Pons (tissue), 1 donor: ENCODE measurements around the gene MLH1.
"Not testable (repeated sequence)": the region's sequence is repeated elsewhere in the genome, so short reads cannot be mapped to it uniquely, and the experiment has no call there.

Experiments
- DNase-seq: peaks from one replicate; pipeline ENCODE4 v3.0.0-alpha.2; 2016; ENCODE audit warnings: low spot score

The MLH1 gene

DNA sequence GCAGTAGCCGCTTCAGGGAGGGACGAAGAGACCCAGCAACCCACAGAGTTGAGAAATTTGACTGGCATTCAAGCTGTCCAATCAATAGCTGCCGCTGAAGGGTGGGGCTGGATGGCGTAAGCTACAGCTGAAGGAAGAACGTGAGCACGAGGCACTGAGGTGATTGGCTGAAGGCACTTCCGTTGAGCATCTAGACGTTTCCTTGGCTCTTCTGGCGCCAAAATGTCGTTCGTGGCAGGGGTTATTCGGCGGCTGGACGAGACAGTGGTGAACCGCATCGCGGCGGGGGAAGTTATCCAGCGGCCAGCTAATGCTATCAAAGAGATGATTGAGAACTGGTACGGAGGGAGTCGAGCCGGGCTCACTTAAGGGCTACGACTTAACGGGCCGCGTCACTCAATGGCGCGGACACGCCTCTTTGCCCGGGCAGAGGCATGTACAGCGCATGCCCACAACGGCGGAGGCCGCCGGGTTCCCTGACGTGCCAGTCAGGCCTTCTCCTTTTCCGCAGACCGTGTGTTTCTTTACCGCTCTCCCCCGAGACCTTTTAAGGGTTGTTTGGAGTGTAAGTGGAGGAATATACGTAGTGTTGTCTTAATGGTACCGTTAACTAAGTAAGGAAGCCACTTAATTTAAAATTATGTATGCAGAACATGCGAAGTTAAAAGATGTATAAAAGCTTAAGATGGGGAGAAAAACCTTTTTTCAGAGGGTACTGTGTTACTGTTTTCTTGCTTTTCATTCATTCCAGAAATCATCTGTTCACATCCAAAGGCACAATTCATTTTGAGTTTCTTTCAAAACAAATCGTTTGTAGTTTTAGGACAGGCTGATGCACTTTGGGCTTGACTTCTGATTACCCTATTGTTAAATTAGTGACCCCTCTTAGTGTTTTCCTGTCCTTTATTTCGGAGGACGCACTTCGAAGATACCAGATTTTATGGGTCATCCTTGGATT is at the start of gene MLH1:
Gene MLH1, plus strand, starts transcription at position 193 of the 958 bp plus-strand sequence. Its CDS starts 30 bp downstream, at position 223.
- DNase-seq = peak; percentile 100

DNA sequence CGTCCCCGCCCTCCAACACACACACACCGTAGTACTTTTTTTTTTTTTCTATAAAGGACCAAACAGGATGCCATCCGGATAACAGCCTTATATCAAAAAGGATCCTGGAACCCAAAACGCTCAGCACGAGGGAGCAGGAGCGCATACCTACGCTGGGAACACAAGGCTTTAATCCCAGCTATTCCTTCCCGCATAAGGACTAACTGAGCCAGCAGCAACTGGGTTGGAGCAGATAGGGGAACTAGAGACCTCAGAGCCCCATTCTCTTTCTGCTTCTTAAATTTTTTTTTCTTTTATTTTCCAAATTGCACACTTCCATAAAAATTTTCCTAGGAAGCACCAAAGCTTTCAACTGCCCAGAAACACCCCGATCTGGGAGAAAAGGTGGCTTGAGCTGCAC is 49.7 kb upstream of the MLH1 start:
- DNase-seq = no peak

DNA sequence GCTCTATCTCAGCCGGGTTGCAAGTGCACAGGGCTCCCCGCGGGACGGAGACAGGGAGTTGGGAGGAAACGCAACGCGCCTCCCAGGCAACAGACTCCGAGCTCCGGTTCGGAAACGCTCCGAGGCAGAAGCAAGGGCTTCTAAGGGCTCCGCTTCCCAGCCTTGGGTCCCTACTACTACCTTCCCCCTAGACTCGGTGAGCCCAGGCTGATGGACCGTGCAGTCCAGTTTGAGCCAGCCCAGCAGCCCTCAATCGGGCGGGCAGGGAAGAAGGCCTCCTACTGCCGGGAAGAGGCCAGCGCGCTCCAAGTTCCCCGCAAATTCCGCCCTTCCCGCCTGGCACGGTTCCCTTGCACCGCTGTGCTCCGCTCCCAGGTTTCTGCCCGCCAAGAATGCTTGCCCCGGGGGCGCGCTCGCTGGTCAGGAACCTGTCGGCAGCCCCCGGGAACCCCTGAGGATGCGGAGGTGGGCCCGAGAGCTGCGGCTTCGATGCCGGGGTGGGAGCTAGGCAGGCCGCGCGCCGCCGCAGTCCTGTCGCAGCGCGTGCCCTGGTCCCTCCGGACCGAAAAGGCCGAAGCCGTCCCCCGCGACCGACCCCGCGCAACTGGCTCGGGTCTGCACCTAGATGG is 49.2 kb upstream of the MLH1 start:
- DNase-seq = no peak

DNA sequence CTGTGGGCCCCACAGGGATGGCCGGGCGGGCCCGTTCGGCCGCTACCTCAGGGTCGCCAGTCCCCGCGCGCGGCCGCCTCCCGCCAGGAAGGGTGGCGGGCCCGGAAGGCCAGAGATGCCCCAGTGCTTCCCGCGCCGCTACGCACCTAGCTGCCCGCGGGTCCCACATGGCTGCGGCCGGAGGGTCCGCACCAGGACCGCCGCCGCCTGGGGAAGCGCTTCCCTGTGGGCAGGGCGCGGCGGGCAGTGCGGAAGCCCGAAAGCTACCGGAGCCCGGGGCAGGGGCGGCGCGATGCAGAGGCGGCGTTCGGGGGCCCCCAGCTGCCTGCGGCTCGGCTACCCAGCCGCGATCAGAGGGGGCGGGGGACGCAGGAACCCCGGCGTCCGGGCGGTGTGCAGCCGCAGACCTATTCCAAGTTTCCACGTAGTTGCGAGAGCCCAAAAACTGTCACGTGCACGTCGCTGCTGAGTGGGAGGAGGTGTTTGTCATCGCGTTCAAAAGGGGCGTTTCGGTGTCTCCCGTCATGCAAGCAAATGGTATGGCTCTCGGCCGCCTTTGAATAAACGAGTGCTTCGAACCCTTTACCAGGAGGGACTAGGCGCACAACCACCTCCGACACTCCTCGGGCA is 48.6 kb upstream of the MLH1 start, which contains the start of gene TRANK1:
Gene TRANK1, minus strand, starts transcription at position 414 of the 630 bp plus-strand sequence. Its CDS starts 245 bp downstream, at position 169.
- DNase-seq = peak; percentile 37

GRCh38 chr3:36945333-36945980 is 47.9 kb upstream of the MLH1 start:
- DNase-seq = no peak

DNA sequence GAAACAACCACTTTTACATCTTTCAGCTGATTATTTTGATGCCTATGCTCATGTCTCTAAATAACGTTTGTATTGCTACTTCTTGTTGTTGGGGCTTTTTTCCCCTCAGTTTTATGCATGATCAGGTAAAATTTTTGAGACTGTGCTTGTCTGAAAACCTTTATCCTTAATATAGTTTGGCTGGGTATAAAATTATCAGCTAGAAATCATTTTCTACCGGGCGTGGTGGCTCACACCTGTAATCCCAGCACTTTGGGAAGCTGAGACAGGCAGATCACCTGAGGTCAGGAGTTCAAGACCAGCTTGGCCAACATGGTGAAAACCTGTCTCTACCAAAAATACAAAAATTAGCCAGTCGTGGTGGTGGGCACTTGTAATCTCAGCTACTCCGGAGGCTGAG is 45.5 kb upstream of the MLH1 start:
- not testable (repeated sequence) for DNase-seq

DNA sequence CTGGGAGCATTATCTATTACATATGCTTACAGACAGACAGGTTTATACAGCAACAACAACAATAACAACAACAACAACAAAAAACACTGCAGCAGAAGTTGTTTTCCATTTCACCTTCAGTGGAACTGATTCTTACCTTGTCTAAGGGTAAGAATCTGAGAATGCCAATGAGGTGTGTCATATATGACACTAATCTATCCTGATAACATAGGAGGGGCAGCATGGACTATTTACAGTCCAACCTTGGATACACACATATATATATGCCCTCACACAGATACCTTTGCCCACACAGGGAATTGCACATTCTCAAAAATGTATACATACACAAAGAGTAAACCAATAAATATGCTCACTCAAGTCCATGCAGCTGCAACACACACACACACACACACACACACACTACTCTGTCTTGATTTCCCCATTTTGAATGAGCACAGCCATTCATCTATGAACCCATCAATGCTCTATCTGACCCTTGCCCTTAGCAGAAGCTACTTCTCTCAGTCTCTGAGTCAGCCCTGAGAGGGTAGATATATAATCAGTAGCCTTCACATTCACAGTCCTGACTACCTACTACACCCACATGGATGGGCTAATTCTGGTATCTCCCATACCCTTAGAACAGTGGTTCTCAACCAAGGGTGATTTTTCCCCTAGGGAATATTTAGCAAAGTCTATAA is 38.7 kb upstream of the MLH1 start:
- no peak for DNase-seq

DNA sequence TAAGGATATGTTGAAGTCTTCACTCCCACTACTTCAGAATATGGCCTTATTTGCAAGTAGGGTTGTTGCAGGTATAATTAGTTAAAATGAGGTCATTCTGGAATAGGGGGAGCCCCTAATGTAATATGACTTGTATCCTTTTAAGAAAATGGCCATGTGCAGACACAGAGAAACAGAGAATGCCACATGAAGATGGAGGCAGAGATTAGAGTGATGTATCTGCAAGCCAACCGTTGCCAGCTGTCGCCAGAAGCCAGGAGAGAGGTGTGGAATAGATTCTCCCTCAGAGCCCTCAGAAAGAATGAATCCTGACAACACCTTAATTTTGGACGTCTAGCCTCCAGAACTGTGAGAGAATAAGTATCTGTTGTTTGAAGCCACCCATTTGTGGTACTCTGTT is 37.2 kb upstream of the MLH1 start:
- DNase-seq = no peak

DNA sequence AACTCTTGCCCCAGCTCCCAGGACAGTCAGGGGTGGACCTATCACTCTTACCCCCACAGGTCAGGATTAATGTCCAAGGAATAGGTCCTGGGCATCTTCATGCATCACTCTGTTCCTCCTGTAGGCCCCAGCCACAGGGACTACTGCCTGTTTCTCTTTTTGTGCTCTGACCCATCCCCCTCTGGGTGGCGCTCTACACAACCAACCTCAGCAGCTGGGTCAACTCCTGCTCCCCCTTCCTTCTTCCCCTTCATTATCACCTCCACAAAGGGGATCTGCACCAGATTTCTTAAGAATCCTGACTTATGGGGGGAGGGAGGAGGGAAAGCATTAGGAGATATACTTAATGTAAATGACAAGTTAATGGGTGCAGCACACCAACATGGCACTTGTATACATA is 36.3 kb upstream of the MLH1 start:
- DNase-seq = no peak

GRCh38 chr3:36957862-36958686 is 35.2 kb upstream of the MLH1 start:
- no peak for DNase-seq

DNA sequence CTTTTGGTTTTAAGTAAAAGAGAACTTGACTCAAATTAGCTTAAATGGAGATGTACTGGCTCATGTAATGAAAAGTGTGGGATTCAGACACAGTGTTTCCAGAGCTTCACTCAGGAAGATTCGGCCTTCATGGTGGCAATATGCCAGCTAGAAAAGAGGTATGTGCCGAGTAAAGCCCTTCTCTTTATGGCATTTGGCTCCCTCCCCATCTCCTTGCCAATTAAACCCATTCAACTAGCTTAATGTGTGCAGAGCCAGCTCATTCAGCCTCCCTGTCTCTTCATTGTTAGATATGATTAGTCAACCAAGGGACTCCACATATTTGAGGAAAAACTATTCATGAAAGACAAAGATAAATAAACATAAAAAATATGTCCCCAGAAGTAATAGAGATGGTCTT is 33.5 kb upstream of the MLH1 start:
- DNase-seq = no peak

DNA sequence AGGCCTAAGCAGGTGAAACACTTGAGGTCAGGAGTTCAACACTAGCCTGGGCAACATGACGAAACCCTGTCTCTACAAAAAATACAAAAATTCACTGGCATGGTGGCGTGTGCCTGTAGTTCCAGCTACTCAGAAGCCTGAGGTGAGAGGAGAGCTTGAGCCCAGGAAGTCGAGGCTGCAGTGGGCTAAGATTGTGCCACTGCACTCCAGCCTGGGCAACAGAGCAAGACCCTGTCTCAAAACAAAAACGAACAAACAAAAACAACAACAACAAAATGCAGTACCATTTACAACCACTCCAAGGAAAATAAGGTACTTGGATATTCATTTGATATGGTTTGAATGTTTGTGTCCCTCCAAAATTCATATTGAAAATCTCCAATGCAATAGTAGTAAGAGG is 32.8 kb upstream of the MLH1 start:
- no peak for DNase-seq

- DNase-seq = not testable (repeated sequence)
Observed at GRCh38 chr3:36963008-36963407, 30.3 kb upstream of the MLH1 start.

DNA sequence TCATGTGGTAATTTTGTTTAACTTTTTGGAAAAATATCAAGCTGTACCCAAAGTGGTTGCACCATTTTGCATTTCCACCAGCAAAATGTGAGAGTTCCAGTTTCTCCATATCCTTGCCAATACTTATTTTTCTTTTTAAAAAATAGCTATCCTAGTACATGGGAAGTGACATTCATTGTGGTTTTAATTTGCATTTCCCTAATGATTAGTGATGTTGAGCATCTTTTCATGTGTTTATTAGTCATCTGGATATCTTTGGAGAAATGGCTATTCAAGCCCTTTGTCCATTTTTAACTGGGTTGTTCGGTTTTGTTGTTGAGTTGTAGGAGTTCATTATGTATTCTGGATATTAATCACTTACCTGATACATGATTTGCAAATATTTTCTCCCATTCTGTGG is 29.0 kb upstream of the MLH1 start:
- no peak for DNase-seq

GRCh38 chr3:36964817-36965216 is 28.5 kb upstream of the MLH1 start:
- DNase-seq = no peak

- DNase-seq = no peak
Observed at GRCh38 chr3:36965440-36965839, 27.9 kb upstream of the MLH1 start.

GRCh38 chr3:36969085-36969484 is 24.2 kb upstream of the MLH1 start:
- no peak for DNase-seq

- peak; percentile 46 for DNase-seq
Observed at GRCh38 chr3:36969540-36970432, 23.5 kb upstream of the MLH1 start.

GRCh38 chr3:36972163-36972562 is 21.2 kb upstream of the MLH1 start:
- no peak for DNase-seq

DNA sequence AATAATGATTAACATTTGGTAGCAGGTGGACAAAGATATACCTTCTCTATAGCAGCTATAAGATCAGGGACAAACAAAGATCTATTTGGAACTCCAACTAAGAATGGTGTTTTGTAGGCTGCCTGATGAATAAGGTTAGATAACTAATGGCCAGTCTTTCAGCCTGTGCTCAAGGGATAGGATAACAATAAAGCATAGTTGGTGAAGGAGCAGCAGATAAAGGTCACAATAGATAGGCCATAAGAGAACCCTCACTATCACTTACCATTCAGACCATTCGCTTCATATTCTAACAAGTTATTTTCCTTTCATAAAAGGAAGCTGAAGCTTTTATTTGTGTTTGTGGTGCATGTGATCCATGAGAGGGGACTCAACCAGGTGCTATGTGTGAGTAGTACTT is 20.2 kb upstream of the MLH1 start:
- DNase-seq = no peak
